K562 (cell line): Measurements from ENCODE around the gene CNP. TPM values are rescaled to one million over a fixed set of nuclear protein-coding genes. Genes with fewer than 3 reads are reported as not detected.

Experiments
- ASH1L ChIP-seq: fragments of 450-650 bp; IDR thresholded peaks from 2 replicates; pipeline ENCODE4 v1.6.1; 2018; ENCODE audit warnings: borderline replicate concordance, mild to moderate bottlenecking, low read depth; ENCODE audit not compliant: partially characterized antibody
- CEBPG ChIP-seq, 3 experiments: fragments of 200-800 bp in 1 of 3; sonication (Bioruptor generic) in 1 of 3; sonication (generic) in 1 of 3; formaldehyde crosslinking in 1 of 3; IDR thresholded peaks in 2 of 3; conservative IDR thresholded peaks in 1 of 3; 2 replicates each; pipeline versions ENCODE4 v1.6.1 to v1.8.0; 2016 to 2022; ENCODE audit warnings: missing compliant biosample characterization in 2 of 3, missing genetic modification characterization in 2 of 3, mild to moderate bottlenecking in 1 of 3, missing genetic modification reagents in 1 of 3
- COPS2 ChIP-seq: fragments of 450-650 bp; conservative IDR thresholded peaks from 2 replicates; pipeline ENCODE4 v1.6.1; 2016; ENCODE audit warnings: mild to moderate bottlenecking, moderate library complexity
- ESRRB ChIP-seq: fragments of 250-450 bp; sonication (Bioruptor Pico); IDR thresholded peaks from 2 replicates; pipeline ENCODE4 v1.5.0; 2020; ENCODE audit warnings: mild to moderate bottlenecking, moderate library complexity, borderline replicate concordance
- FOXK1 ChIP-seq: sonication (generic); formaldehyde crosslinking; IDR thresholded peaks from 2 replicates; pipeline ENCODE4 v1.8.0; 2022; ENCODE audit warnings: missing genetic modification reagents, mild to moderate bottlenecking, borderline replicate concordance
- HLTF ChIP-seq: fragments of 450-650 bp; IDR thresholded peaks from 2 replicates; pipeline ENCODE4 v1.6.1; 2016
- MEIS2 ChIP-seq: fragments of 450-650 bp; IDR thresholded peaks from 2 replicates; pipeline ENCODE4 v1.6.1; 2014; ENCODE audit warnings: mild to moderate bottlenecking; ENCODE audit not compliant: partially characterized antibody
- NRF1 ChIP-seq, 2 experiments: fragments of 450-650 bp; IDR thresholded peaks in 1 of 2; conservative IDR thresholded peaks in 1 of 2; 2 replicates each; pipeline ENCODE4 v1.6.1; 2014; ENCODE audit warnings: mild to moderate bottlenecking in 2 of 2
- RBFOX2 ChIP-seq: fragments of 200-400 bp; formaldehyde crosslinking; IDR thresholded peaks from 2 replicates; pipeline ENCODE4 v1.6.1; 2017; ENCODE audit warnings: low read depth, mild to moderate bottlenecking, low read length, moderate library complexity
- SAFB ChIP-seq: fragments of 200-400 bp; formaldehyde crosslinking; IDR thresholded peaks from 2 replicates; pipeline ENCODE4 v1.6.1; 2017; ENCODE audit warnings: low read depth, low read length, borderline replicate concordance
- SRSF3 ChIP-seq: fragments of 200-400 bp; formaldehyde crosslinking; IDR thresholded peaks from 2 replicates; pipeline ENCODE4 v1.6.1; 2016; ENCODE audit warnings: mild to moderate bottlenecking, low read length, moderate library complexity; ENCODE audit not compliant: insufficient read depth
- TAF1 ChIP-seq: IDR thresholded peaks from 2 replicates; pipeline ENCODE4 v1.6.1; 2011; ENCODE audit warnings: mild to moderate bottlenecking, low read length, moderate library complexity; ENCODE audit not compliant: insufficient read depth, control insufficient read depth, severe bottlenecking; ENCODE audit errors: extremely low read depth
- TCF3 ChIP-seq: sonication (generic); formaldehyde crosslinking; IDR thresholded peaks from 2 replicates; pipeline ENCODE4 v1.4.0; 2020; ENCODE audit warnings: mild to moderate bottlenecking, missing genetic modification reagents
- ZBED1 ChIP-seq: IDR thresholded peaks from 2 replicates; pipeline ENCODE4 v1.6.1; 2014
- ZFP36 ChIP-seq: fragments of 150-350 bp; IDR thresholded peaks from 2 replicates; pipeline ENCODE4 v1.6.1; 2018; ENCODE audit warnings: low read length, low read depth; ENCODE audit not compliant: partially characterized antibody
- ZNF253 ChIP-seq: fragments of 250-450 bp; sonication (Bioruptor Pico); conservative IDR thresholded peaks from 2 replicates; pipeline ENCODE4 v1.6.1; 2021; ENCODE audit warnings: mild to moderate bottlenecking
- ZNF282 ChIP-seq: sonication (generic); formaldehyde crosslinking; IDR thresholded peaks from 2 replicates; pipeline ENCODE4 v1.8.1; 2023; ENCODE audit warnings: missing genetic modification reagents
- ZNF77 ChIP-seq: fragments of 250-450 bp; sonication (Bioruptor Pico); IDR thresholded peaks from 2 replicates; pipeline ENCODE4 v1.5.0; 2020
- polyA plus RNA-seq, 8 experiments: library from polyadenylated mRNA; depleted of rRNA in 4 of 8; stranded (reverse) in 5 of 8; unstranded in 3 of 8; fragments of >200 nt; fragmentation: Nextera tagmentation in 2 of 8; fragmentation: Illumina TruSeq in 1 of 8; extraction: Ambion mirVana in 2 of 8; extraction: Trizol in 1 of 8; gene quantifications; 2 replicates each; pipeline versions ENCODE4 v1.2.1 to v1.2.3, GENCODE V29; 2011 to 2014; ENCODE audit warnings: inconsistent platforms in 1 of 8, missing spikeins in 1 of 8
- total RNA-seq, 7 experiments: library from RNA; depleted of rRNA in 6 of 7; stranded (reverse); fragments of >200 nt in 6 of 7; fragmentation: Illumina TruSeq in 2 of 7; extraction: Trizol in 2 of 7; gene quantifications; 2 replicates each; pipeline versions ENCODE4 v1.2.1 to v1.2.3, GENCODE V29; 2011 to 2021; ENCODE audit warnings: low replicate concordance in 1 of 7
- TF ChIP-seq, protein P1 (sequence below): sonication (generic); formaldehyde crosslinking; IDR thresholded peaks from 2 replicates; pipeline ENCODE4 v1.8.0; 2022; ENCODE audit warnings: mild to moderate bottlenecking, missing genetic modification reagents
- TF ChIP-seq, protein P2 (sequence below): fragments of 450-650 bp; IDR thresholded peaks from 2 replicates; pipeline ENCODE4 v1.7.0; 2016; ENCODE audit warnings: borderline replicate concordance
- TF ChIP-seq, protein P3 (sequence below): fragments of 450-650 bp; formaldehyde crosslinking; IDR thresholded peaks from 2 replicates; pipeline ENCODE4 v1.4.0; 2020; ENCODE audit warnings: mild to moderate bottlenecking, moderate library complexity

The CNP gene
- total and polyA plus RNA-seq, 9 of the 15 experiments (the other 6 are each of a cell fraction or from before 2014, with no cell fraction given): 1.7 to 52.0 (median 29.1) TPM

DNA sequence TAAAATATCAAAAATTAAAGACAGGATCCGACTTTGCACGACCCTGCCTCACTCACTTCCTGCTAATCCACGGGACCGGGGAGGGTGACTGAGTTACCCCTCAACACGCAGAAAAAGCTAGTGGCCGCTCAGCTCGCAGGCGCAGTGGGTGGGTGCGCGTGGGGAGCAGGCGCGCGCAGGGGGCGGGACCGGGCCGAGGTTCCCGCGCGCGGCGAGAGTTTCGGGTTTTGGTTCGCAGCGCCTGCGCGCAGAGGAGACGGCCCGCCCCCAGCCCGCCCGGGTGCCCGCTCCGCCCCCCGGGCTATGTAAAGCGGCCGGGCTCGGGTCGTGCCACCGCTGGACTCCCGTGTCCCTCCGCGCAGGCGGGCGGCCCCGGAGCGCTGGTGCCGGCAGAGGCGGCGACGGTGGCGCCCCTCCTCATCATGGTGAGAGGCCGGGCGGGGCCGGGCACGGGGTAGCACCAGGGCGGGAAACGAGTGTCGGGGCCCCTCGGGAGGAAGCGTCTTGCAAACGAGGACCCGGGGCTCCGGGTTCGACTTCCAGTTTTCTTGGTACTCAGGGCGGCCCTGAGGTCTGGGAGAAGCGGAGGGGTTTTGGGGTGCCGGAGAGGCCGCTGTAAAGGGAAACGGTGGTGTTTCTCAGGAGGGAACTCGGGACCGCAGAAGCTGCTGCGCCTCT lies at the start of gene CNP (continued):
- TF ChIP-seq ASH1L: no peak
- no peak for TF ChIP-seq ESRRB (CRISPR knock-in tag)
- TF ChIP-seq, protein P1, sequence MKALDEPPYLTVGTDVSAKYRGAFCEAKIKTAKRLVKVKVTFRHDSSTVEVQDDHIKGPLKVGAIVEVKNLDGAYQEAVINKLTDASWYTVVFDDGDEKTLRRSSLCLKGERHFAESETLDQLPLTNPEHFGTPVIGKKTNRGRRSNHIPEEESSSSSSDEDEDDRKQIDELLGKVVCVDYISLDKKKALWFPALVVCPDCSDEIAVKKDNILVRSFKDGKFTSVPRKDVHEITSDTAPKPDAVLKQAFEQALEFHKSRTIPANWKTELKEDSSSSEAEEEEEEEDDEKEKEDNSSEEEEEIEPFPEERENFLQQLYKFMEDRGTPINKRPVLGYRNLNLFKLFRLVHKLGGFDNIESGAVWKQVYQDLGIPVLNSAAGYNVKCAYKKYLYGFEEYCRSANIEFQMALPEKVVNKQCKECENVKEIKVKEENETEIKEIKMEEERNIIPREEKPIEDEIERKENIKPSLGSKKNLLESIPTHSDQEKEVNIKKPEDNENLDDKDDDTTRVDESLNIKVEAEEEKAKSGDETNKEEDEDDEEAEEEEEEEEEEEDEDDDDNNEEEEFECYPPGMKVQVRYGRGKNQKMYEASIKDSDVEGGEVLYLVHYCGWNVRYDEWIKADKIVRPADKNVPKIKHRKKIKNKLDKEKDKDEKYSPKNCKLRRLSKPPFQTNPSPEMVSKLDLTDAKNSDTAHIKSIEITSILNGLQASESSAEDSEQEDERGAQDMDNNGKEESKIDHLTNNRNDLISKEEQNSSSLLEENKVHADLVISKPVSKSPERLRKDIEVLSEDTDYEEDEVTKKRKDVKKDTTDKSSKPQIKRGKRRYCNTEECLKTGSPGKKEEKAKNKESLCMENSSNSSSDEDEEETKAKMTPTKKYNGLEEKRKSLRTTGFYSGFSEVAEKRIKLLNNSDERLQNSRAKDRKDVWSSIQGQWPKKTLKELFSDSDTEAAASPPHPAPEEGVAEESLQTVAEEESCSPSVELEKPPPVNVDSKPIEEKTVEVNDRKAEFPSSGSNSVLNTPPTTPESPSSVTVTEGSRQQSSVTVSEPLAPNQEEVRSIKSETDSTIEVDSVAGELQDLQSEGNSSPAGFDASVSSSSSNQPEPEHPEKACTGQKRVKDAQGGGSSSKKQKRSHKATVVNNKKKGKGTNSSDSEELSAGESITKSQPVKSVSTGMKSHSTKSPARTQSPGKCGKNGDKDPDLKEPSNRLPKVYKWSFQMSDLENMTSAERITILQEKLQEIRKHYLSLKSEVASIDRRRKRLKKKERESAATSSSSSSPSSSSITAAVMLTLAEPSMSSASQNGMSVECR: peak; percentile 42; the same call in 1 of the 2 replicates
- no peak for TF ChIP-seq ZNF282 (CRISPR knock-in tag)
- TF ChIP-seq ZBED1: 0 out of 2 replicates have a peak, but pooled peaks have one; percentile 28
- no peak for TF ChIP-seq CEBPG (CRISPR knock-in tag; IDR thresholded peaks at IDR 0.05)
- no peak for TF ChIP-seq CEBPG (tag; conservative IDR thresholded peaks at IDR 0.05 in 1 of 2, IDR thresholded peaks at IDR 0.05 in 1 of 2)
- peak; percentile 68 for TF ChIP-seq MEIS2
- no peak for TF ChIP-seq ZNF253 (CRISPR knock-in tag)
- TF ChIP-seq, protein P2, sequence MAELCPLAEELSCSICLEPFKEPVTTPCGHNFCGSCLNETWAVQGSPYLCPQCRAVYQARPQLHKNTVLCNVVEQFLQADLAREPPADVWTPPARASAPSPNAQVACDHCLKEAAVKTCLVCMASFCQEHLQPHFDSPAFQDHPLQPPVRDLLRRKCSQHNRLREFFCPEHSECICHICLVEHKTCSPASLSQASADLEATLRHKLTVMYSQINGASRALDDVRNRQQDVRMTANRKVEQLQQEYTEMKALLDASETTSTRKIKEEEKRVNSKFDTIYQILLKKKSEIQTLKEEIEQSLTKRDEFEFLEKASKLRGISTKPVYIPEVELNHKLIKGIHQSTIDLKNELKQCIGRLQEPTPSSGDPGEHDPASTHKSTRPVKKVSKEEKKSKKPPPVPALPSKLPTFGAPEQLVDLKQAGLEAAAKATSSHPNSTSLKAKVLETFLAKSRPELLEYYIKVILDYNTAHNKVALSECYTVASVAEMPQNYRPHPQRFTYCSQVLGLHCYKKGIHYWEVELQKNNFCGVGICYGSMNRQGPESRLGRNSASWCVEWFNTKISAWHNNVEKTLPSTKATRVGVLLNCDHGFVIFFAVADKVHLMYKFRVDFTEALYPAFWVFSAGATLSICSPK: no peak
- TF ChIP-seq COPS2: no peak
- TF ChIP-seq SAFB: peak; percentile 88
- no peak for TF ChIP-seq TCF3 (CRISPR knock-in tag)
- no peak for TF ChIP-seq FOXK1 (CRISPR knock-in tag)
- TF ChIP-seq NRF1 (conservative IDR thresholded peaks at IDR 0.05 in 1 of 2, IDR thresholded peaks at IDR 0.05 in 1 of 2): peak; percentile 94 to 95
- no peak for TF ChIP-seq ZNF77 (CRISPR knock-in tag)
- no peak for TF ChIP-seq ZFP36
- TF ChIP-seq, protein P3, sequence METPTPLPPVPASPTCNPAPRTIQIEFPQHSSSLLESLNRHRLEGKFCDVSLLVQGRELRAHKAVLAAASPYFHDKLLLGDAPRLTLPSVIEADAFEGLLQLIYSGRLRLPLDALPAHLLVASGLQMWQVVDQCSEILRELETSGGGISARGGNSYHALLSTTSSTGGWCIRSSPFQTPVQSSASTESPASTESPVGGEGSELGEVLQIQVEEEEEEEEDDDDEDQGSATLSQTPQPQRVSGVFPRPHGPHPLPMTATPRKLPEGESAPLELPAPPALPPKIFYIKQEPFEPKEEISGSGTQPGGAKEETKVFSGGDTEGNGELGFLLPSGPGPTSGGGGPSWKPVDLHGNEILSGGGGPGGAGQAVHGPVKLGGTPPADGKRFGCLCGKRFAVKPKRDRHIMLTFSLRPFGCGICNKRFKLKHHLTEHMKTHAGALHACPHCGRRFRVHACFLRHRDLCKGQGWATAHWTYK (CRISPR knock-in tag): no peak
- TF ChIP-seq HLTF: no peak
- 0 out of 2 replicates have a peak, but pooled peaks have one; percentile 13 for TF ChIP-seq SRSF3
- TF ChIP-seq TAF1: peak; percentile 43
- TF ChIP-seq RBFOX2: peak; percentile 85
